GM12878 (cell line): Measurements from ENCODE around the gene SECTM1. TPM values are rescaled to one million over a fixed set of nuclear protein-coding genes. Genes with fewer than 3 reads are reported as not detected.
A peak's percentile ranks its signal among the peaks of the same experiment; 100 is the strongest.

ENCODE experiments used
- ATAC-seq: fragments of 200-7000 bp; cut with Tn5 transposase; 3 replicates; pipeline ENCODE4 v1.9.1; 2020; ENCODE audit warnings: mild to moderate bottlenecking, moderate library complexity
- BruUV-seq: library from RNA; stranded (reverse); fragments of 400-500 nt; replicated peaks from 2 replicates; lab custom pipeline; 2021; lab: Mats Ljungman, UMichigan
- CTCF ChIA-PET: fragments of 300-600 bp; sonication (Branson Sonifier 250); formaldehyde crosslinking; extraction: SDS; loops from one replicate; lab custom pipeline; 2021; ENCODE audit warnings: inconsistent platforms; lab: Yijun Ruan, JAX
- POLR2A ChIA-PET: fragments of 350-600 bp; formaldehyde crosslinking; extraction: SDS; loops from one replicate; lab custom pipeline; 2021; ENCODE audit warnings: inconsistent platforms; lab: Charles Lee
- RAD21 ChIA-PET: fragments of 300-600 bp; sonication (Branson Sonifier 250); formaldehyde crosslinking; loops from one replicate; lab custom pipeline; 2023; ENCODE audit warnings: antibody characterized with exemption; ENCODE audit not compliant: unreplicated experiment; lab: Charles Lee
- SMC1A ChIA-PET: fragments of 300-600 bp; sonication (Branson Sonifier 250); formaldehyde crosslinking; loops from one replicate; lab custom pipeline; 2023; ENCODE audit not compliant: unreplicated experiment, uncharacterized antibody; lab: Charles Lee
- DNase-seq: peaks from one replicate; pipeline ENCODE4 v3.0.0-alpha.2; 2011; ENCODE audit warnings: low read depth, low spot score
- FAIRE-seq: peaks from 3 replicates; lab custom pipeline; 2011; peaks lifted over from hg19 to GRCh38; lab: Jason Lieb, UNC
- H2AFZ ChIP-seq: 2 replicates; pipeline ENCODE4 v1.6.0; 2011; ENCODE audit warnings: low read depth, low read length, control low read depth; ENCODE audit not compliant: control insufficient read depth
- H3K27ac ChIP-seq: 2 replicates; pipeline ENCODE4 v1.5.1; 2011; ENCODE audit warnings: control low read depth; ENCODE audit not compliant: control insufficient read depth, insufficient read depth
- H3K27me3 ChIP-seq, 2 experiments: replicated peaks in 1 of 2; 2 replicates each; pipeline versions ENCODE4 v1.6.0 to v1.6.1; 2011; ENCODE audit warnings: low read length in 1 of 2; ENCODE audit not compliant: control insufficient read depth in 2 of 2, insufficient read depth in 2 of 2
- H3K36me3 ChIP-seq, 2 experiments: 2 replicates each; pipeline ENCODE4 v1.5.1; 2011; ENCODE audit warnings: low read length in 1 of 2; ENCODE audit not compliant: control insufficient read depth in 2 of 2, insufficient read depth in 2 of 2
- H3K4me1 ChIP-seq: 2 replicates; pipeline ENCODE4 v1.6.1; 2011; ENCODE audit warnings: mild to moderate bottlenecking, low read length, moderate library complexity, mixed read lengths; ENCODE audit not compliant: control insufficient read depth, insufficient read depth
- H3K4me2 ChIP-seq: 2 replicates; pipeline ENCODE4 v1.6.0; 2011; ENCODE audit warnings: control low read depth; ENCODE audit not compliant: control insufficient read depth, insufficient read depth
- H3K4me3 ChIP-seq: fragments of 200-600 bp; sonication (generic); 2 replicates; pipeline ENCODE4 v1.5.1; 2016
- H3K79me2 ChIP-seq: 2 replicates; pipeline ENCODE4 v1.6.0; 2011; ENCODE audit warnings: low read length; ENCODE audit not compliant: control insufficient read depth, insufficient read depth
- H3K9ac ChIP-seq: 2 replicates; pipeline ENCODE4 v1.8.0; 2011; ENCODE audit warnings: low read length, control low read depth, mixed read lengths; ENCODE audit not compliant: control insufficient read depth, insufficient read depth
- H3K9me3 ChIP-seq: replicated peaks from 3 replicates; pipeline ENCODE4 v1.5.1; 2011; ENCODE audit warnings: mild to moderate bottlenecking, low read length; ENCODE audit not compliant: control insufficient read depth, insufficient read depth
- H4K20me1 ChIP-seq: 2 replicates; pipeline ENCODE4 v1.6.0; 2011; ENCODE audit not compliant: control insufficient read depth, insufficient read depth
- BHLHE40 ChIP-seq, 2 experiments: fragments of 450-650 bp in 1 of 2; IDR thresholded peaks; 2 replicates each; pipeline ENCODE4 v1.6.1; 2011 to 2017; ENCODE audit warnings: low read depth in 2 of 2, borderline replicate concordance in 1 of 2, improper control_type of control experiment in 1 of 2, low read length in 1 of 2, mild to moderate bottlenecking in 1 of 2
- EP300 ChIP-seq, 2 experiments: fragments of 150-350 bp in 1 of 2; IDR thresholded peaks; 2 replicates each; pipeline ENCODE4 v1.6.1; 2011 to 2012; ENCODE audit warnings: low read depth in 2 of 2, low read length in 2 of 2, borderline replicate concordance in 1 of 2, improper control_type of control experiment in 1 of 2, inconsistent platforms in 1 of 2; ENCODE audit not compliant: control insufficient read depth in 1 of 2
- ESRRA ChIP-seq: IDR thresholded peaks from 2 replicates; pipeline ENCODE4 v1.6.1; 2012; ENCODE audit warnings: mild to moderate bottlenecking, low read length, improper control_type of control experiment
- EZH2 ChIP-seq: IDR thresholded peaks from 2 replicates; pipeline ENCODE4 v1.6.1; 2012; ENCODE audit warnings: low read depth, mild to moderate bottlenecking, control low read depth, inconsistent platforms, low read length, borderline replicate concordance; ENCODE audit not compliant: control insufficient read depth
- IRF4 ChIP-seq: IDR thresholded peaks from 2 replicates; pipeline ENCODE4 v1.6.1; 2011; ENCODE audit warnings: low read depth, low read length
- JUND ChIP-seq: IDR thresholded peaks from 2 replicates; pipeline ENCODE4 v1.6.1; 2012; ENCODE audit warnings: low read depth, mild to moderate bottlenecking, low read length, improper control_type of control experiment, moderate library complexity
- MEF2B ChIP-seq: fragments of 450-650 bp; IDR thresholded peaks from 2 replicates; pipeline ENCODE4 v1.6.1; 2018; ENCODE audit warnings: mild to moderate bottlenecking, moderate library complexity; ENCODE audit not compliant: partially characterized antibody, poor library complexity, severe bottlenecking
- NFXL1 ChIP-seq: fragments of 450-650 bp; IDR thresholded peaks from 2 replicates; pipeline ENCODE4 v1.6.1; 2017; ENCODE audit warnings: antibody characterized with exemption, mild to moderate bottlenecking, borderline replicate concordance
- NR2F1 ChIP-seq: fragments of 450-650 bp; conservative IDR thresholded peaks from 2 replicates; pipeline ENCODE4 v1.6.1; 2017; ENCODE audit warnings: mild to moderate bottlenecking
- SREBF1 ChIP-seq: IDR thresholded peaks from 2 replicates; pipeline ENCODE4 v1.6.1; 2012; ENCODE audit warnings: mild to moderate bottlenecking, low read length
- TCF12 ChIP-seq: IDR thresholded peaks from 2 replicates; pipeline ENCODE4 v1.6.1; 2011; ENCODE audit warnings: low read depth, mild to moderate bottlenecking, low read length
- YY1 ChIP-seq: IDR thresholded peaks from 2 replicates; pipeline ENCODE4 v1.6.1; 2011; ENCODE audit warnings: low read depth, mild to moderate bottlenecking, low read length
- ZNF207 ChIP-seq: fragments of 450-650 bp; IDR thresholded peaks from 2 replicates; pipeline ENCODE4 v1.6.1; 2014; ENCODE audit warnings: antibody characterized with exemption, mild to moderate bottlenecking, borderline replicate concordance
- WGBS: methylation state at CpG from one replicate; pipeline ENCODE4 v1.1.6; 2016; ENCODE audit warnings: low lambda C conversion rate; ENCODE audit not compliant: insufficient replicate concordance, insufficient coverage; ENCODE audit errors: missing lambda C conversion rate; 5-methylcytosine and 5-hydroxymethylcytosine counted together
- in situ Hi-C: fragments of 300-500 bp; cut with MboI; formaldehyde crosslinking; loops from 9 replicates; pipeline ENCODE4 v1.14.3; 2018; ENCODE audit warnings: mixed read lengths
- intact Hi-C: fragments of 100-400 bp; cut with micrococcal nuclease; formaldehyde crosslinking; loops from one replicate; pipeline ENCODE4 v1.14.2; 2022; ENCODE audit not compliant: unreplicated experiment
- polyA plus RNA-seq, 11 experiments: library from polyadenylated mRNA; depleted of rRNA in 4 of 11; unstranded in 6 of 11; stranded (reverse) in 5 of 11; fragments of >200 nt; fragmentation: Nextera tagmentation in 4 of 11; fragmentation: Illumina TruSeq in 1 of 11; extraction: Ambion mirVana in 4 of 11; extraction: Trizol in 1 of 11; gene quantifications; 1 replicate in 1 of 11; 2 replicates in 10 of 11; pipeline versions ENCODE4 v1.2.1 to v1.2.3, GENCODE V29; 2011 to 2016; ENCODE audit warnings: inconsistent platforms in 2 of 11, missing spikeins in 2 of 11, low read depth in 1 of 11
- total RNA-seq, 4 experiments: library from RNA; depleted of rRNA in 3 of 4; stranded (reverse); fragments of >200 nt in 3 of 4; fragmentation: Illumina TruSeq in 1 of 4; extraction: Trizol in 1 of 4; gene quantifications; 2 replicates each; pipeline versions ENCODE4 v1.2.1 to v1.2.3, GENCODE V29; 2013 to 2021
- TF ChIP-seq, protein P1 (sequence below): fragments of 450-650 bp; IDR thresholded peaks from 2 replicates; pipeline ENCODE4 v1.6.1; 2016; ENCODE audit warnings: mild to moderate bottlenecking
- TF ChIP-seq, protein P2 (sequence below): fragments of 450-650 bp; IDR thresholded peaks from 2 replicates; pipeline ENCODE4 v1.6.1; 2017; ENCODE audit warnings: mild to moderate bottlenecking, moderate library complexity

SECTM1 gene
- total and polyA plus RNA-seq, 10 of the 15 experiments (the other 5 are each of a cell fraction or from before 2014, with no cell fraction given) = 0.10 to 0.13 (median 0.12) TPM; not detected in 7

DNA sequence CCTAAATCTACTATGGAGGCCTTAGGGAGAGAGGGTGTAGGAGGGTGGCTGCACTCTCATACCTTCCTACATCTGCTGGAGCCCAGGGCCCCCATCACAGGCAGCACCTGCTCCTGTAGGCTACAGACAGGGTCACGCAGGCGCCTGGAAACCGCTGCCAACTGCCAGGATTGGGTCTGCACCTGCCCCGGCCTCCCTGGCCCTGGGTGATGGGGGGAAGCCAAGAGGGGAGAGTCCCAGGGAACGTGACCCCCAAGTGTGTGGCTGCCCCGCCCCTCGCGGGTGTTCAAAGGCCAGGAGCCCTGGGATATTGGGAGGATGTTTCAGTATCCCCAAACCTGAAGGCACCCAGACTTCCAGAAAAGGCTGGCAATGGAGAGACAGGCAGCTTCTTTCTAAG is 19.9 kb upstream of the SECTM1 start (continued):
- TF ChIP-seq EP300 (IDR thresholded peaks at IDR 0.05; ENCODE audit: borderline replicate concordance in 1 of 2, control insufficient read depth in 1 of 2, low read depth in 2 of 2, low read length in 2 of 2) (no peak), SREBF1 (no peak)

DNA sequence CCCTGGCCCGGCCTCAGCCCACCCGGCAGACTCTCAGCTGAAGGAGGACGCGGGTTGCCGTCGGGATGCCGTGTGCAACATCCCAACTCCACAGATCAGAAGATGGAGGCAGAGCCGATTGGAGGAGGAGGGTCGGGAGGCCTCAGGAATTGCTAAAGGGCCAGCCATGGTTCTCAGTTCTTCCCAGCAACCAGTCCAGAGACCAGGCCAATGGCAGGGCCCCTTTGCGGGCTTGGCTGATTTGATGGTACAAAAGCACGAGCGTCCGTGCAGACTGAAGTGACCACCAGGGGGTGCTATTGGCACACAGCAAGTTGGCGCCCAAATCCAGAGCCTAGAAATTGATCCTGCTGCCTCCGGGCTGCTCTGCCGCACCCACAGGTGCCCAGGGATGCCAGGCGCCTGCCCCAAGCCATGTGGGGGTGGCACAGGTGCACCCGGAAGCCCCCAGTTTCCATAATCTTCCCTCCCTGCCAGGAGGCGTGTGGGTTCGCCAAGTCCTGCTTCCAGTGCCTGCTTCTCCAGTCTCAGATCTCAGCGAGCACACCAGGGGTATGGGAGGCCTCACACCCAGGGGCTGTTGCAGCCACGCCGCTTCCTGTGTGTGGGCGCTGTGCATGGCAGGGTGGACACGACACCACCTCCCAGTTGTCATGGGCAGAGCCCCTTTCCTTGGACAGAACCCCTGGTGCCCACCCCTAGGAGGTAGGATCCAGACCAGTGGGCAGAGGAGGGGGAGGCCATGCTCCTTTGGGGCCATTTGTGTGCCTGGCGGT is 18.3 kb upstream of the SECTM1 start:
- H2AFZ ChIP-seq = no peak overlapping the region
- ChIA-PET RAD21 (interaction anchor here (0.9 to 3.3 kb wide), 13 partner anchors 15 to 207 kb away, joined by 3 to 16 read pairs (median 5); partner anchors contain the start of genes HEXD and OGFOD3), SMC1A (interaction anchor here (0.9 to 2.4 kb wide), 9 partner anchors 14 to 628 kb away, joined by 3 to 14 read pairs (median 4); partner anchors contain the start of gene HEXD), POLR2A (interaction anchor here (0.6 to 1.8 kb wide), 3 partner anchors 54 to 107 kb away, joined by 3 to 5 read pairs (median 3); no protein-coding TSS in a partner anchor), CTCF (interaction anchor here (0.6 to 3.7 kb wide), 23 partner anchors 10 to 202 kb away, joined by 3 to 35 read pairs (median 6); partner anchors contain the start of genes HEXD and OGFOD3)
- FAIRE-seq (peak; percentile 98), DNase-seq (no peak), ATAC-seq (peak; percentile 93)
- in situ Hi-C loops = loop anchor here (5.0 kb wide), 2 partner anchors 55 to 200 kb away; no protein-coding TSS in a partner anchor
- intact Hi-C loops = loop anchor here (1.0 to 5.0 kb wide), 3 partner anchors 62 to 203 kb away; no protein-coding TSS in a partner anchor
- no peaks in the 10 kb centered on the region for H3K79me2 ChIP-seq
- no peaks in the 10 kb centered on the region for H4K20me1 ChIP-seq
- H3K4me2 ChIP-seq = no peak overlapping the region
- H3K27me3 ChIP-seq = no peaks in the 10 kb centered on the region
- WGBS = 34% methylated on average over 26 of the region's 26 CpGs
- no peaks in the 10 kb centered on the region for H3K9me3 ChIP-seq
- no peaks in the 10 kb centered on the region for H3K36me3 ChIP-seq
- H3K4me1 ChIP-seq = peaks cover 15% of the 10 kb centered on the region
- no TSS peak for BruUV-seq
- no peak overlapping the region for H3K27ac ChIP-seq
- no peak overlapping the region for H3K4me3 ChIP-seq
- H3K9ac ChIP-seq = no peak overlapping the region
- TF ChIP-seq NR2F1 (no peak), JUND (peak; percentile 33; the same call in 1 of the 2 replicates), TCF12 (no peak), ESRRA (0 out of 2 replicates have a peak, but pooled peaks have one; percentile 62), MEF2B (no peak), IRF4 (0 out of 2 replicates have a peak, but pooled peaks have one; percentile 17), EZH2 (no peak), YY1 (peak; percentile 69), BHLHE40 (IDR thresholded peaks at IDR 0.05; ENCODE audit: borderline replicate concordance in 1 of 2, low read depth in 2 of 2, low read length in 1 of 2) (peak; percentile 52 to 72; a peak in 3 of 4 replicates), NFXL1 (no peak), ZNF207 (no peak)
- TF ChIP-seq, protein P1, sequence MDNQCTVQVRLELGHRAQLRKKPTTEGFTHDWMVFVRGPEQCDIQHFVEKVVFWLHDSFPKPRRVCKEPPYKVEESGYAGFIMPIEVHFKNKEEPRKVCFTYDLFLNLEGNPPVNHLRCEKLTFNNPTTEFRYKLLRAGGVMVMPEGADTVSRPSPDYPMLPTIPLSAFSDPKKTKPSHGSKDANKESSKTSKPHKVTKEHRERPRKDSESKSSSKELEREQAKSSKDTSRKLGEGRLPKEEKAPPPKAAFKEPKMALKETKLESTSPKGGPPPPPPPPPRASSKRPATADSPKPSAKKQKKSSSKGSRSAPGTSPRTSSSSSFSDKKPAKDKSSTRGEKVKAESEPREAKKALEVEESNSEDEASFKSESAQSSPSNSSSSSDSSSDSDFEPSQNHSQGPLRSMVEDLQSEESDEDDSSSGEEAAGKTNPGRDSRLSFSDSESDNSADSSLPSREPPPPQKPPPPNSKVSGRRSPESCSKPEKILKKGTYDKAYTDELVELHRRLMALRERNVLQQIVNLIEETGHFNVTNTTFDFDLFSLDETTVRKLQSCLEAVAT = 0 out of 2 replicates have a peak, but pooled peaks have one; percentile 20
- TF ChIP-seq, protein P2, sequence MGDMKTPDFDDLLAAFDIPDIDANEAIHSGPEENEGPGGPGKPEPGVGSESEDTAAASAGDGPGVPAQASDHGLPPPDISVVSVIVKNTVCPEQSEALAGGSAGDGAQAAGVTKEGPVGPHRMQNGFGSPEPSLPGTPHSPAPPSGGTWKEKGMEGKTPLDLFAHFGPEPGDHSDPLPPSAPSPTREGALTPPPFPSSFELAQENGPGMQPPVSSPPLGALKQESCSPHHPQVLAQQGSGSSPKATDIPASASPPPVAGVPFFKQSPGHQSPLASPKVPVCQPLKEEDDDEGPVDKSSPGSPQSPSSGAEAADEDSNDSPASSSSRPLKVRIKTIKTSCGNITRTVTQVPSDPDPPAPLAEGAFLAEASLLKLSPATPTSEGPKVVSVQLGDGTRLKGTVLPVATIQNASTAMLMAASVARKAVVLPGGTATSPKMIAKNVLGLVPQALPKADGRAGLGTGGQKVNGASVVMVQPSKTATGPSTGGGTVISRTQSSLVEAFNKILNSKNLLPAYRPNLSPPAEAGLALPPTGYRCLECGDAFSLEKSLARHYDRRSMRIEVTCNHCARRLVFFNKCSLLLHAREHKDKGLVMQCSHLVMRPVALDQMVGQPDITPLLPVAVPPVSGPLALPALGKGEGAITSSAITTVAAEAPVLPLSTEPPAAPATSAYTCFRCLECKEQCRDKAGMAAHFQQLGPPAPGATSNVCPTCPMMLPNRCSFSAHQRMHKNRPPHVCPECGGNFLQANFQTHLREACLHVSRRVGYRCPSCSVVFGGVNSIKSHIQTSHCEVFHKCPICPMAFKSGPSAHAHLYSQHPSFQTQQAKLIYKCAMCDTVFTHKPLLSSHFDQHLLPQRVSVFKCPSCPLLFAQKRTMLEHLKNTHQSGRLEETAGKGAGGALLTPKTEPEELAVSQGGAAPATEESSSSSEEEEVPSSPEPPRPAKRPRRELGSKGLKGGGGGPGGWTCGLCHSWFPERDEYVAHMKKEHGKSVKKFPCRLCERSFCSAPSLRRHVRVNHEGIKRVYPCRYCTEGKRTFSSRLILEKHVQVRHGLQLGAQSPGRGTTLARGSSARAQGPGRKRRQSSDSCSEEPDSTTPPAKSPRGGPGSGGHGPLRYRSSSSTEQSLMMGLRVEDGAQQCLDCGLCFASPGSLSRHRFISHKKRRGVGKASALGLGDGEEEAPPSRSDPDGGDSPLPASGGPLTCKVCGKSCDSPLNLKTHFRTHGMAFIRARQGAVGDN = no peak
